Astrocyte of the cerebellum (primary cell): Measurements from ENCODE around the gene LIPA.

Experiments
- DNase-seq: peaks from one replicate; pipeline ENCODE4 v3.0.0-alpha.2; 2011; ENCODE audit warnings: low read depth
- H3K4me3 ChIP-seq: 2 replicates; pipeline ENCODE4 v1.5.1; 2011; ENCODE audit warnings: mild to moderate bottlenecking, low read depth, low read length, moderate library complexity
- CTCF ChIP-seq: IDR thresholded peaks from 2 replicates; pipeline ENCODE4 v1.5.1; 2012; ENCODE audit warnings: low read length, low read depth, moderate library complexity, mild to moderate bottlenecking; ENCODE audit errors: missing control alignments
- in situ Hi-C: cut with HindIII; loops from 2 replicates; pipeline ENCODE4 v1.10.0; 2017; ENCODE audit warnings: low sequenced_read_pairs

The LIPA gene

GRCh38 chr10:89281606-89282395, 30.2 kb upstream of the LIPA start:
- DNase-seq: no peak
- no peak overlapping the region for H3K4me3 ChIP-seq
- no peak for TF ChIP-seq CTCF
- in situ Hi-C loops: no loop called here

DNA sequence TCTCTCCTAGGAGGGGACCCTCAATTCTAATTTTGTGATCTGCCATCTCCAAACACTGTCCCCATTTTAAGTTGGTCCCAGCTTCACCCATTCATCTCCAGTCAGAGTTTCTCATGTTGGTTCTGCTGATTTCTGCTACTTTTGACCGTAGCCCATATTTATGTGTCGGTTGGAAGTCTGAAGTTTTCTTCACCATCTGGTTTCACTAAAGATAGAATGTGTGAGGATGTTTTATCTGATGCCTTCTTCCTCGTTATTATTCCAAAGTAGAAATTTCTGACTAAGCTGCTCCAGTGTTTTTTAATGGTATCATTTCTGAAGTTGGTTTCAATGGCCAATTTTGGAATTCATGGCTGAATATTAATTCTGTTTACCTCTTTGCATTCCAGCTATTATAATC, 28.9 kb upstream of the LIPA start:
- no peak for DNase-seq
- in situ Hi-C loops: no loop called here
- H3K4me3 ChIP-seq: no peak overlapping the region
- TF ChIP-seq CTCF: no peak

DNA sequence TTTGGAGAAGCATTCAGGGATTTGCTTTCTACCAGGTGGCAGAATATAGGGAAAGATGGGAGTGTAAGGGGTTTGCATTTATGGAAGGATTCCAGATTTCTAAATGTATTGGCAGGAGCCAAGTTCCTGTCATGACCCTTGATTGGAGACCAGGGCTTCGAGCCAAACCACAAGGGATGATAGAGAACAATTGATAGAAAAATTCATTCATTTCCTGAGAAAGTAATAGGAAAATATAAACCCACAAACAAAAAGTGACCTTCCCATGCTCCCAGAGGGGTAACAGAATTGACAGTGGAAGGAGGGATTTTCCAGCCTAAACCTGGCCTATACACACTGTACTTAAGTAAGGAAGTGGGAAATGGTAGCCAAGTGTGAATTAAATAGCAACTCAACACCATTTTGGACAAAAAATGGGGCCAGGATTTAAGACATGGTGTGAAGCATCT, 27.9 kb upstream of the LIPA start:
- H3K4me3 ChIP-seq: no peak overlapping the region
- DNase-seq: no peak
- in situ Hi-C loops: no loop called here
- no peak for TF ChIP-seq CTCF

- DNase-seq: no peak
- H3K4me3 ChIP-seq: no peak overlapping the region
- TF ChIP-seq CTCF: no peak
- in situ Hi-C loops: no loop called here
Observed at GRCh38 chr10:89278900-89279392, 27.4 kb upstream of the LIPA start.

DNA sequence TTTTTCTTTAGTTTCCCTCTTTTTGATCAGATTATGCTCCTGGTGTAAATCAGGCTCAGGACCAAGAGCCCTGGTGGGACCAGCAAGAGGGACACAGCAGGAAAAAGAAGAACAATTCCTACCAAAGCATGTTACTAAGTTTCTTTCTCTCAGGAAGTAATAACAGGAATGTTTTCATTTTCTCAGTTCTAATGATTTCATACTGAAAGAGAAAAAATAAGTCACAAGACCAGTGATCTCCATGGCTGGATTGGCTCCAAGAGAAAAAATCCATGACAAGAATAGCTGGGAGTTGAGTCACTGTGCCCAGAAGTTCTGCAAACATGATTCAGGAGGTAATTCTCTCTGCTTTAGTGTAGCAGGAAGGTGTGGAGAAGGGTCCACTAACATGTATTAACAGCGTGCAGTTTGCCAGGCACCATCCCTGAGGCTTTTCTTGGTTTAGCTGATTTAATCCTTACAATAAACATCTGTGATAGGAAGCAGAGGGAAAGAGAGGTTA, 26.5 kb upstream of the LIPA start:
- peak; percentile 98 for DNase-seq
- TF ChIP-seq CTCF: no peak
- H3K4me3 ChIP-seq: no peak overlapping the region
- in situ Hi-C loops: no loop called here

DNA sequence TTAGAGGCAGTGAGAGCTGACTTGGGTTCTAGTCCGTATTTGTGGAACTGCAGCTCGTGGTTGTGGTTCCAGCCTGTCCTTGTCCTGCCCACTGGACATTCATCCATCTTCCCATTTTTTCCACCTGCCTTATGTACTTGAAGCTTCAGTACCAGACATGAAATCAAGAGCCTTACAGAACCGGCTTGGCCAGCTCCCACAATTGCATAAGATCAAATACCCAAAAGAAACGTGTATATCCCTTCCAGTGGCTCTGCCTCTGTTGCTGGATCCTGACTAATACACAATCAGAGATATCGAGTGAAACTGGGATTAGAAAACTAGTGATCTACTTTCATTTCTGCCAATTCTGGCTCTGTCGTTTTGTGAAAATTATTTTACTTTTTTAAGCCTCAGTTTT, 23.8 kb upstream of the LIPA start:
- in situ Hi-C loops: no loop called here
- no peak for DNase-seq
- TF ChIP-seq CTCF: no peak
- no peak overlapping the region for H3K4me3 ChIP-seq
